ENCODE data around the gene CCDC59. TPM values are rescaled to one million over a fixed set of nuclear protein-coding genes. Genes with fewer than 3 reads are reported as not detected.

Gene CCDC59
- total RNA-seq, 1 experiment from 2014 or later, result 76.6 TPM

DNA sequence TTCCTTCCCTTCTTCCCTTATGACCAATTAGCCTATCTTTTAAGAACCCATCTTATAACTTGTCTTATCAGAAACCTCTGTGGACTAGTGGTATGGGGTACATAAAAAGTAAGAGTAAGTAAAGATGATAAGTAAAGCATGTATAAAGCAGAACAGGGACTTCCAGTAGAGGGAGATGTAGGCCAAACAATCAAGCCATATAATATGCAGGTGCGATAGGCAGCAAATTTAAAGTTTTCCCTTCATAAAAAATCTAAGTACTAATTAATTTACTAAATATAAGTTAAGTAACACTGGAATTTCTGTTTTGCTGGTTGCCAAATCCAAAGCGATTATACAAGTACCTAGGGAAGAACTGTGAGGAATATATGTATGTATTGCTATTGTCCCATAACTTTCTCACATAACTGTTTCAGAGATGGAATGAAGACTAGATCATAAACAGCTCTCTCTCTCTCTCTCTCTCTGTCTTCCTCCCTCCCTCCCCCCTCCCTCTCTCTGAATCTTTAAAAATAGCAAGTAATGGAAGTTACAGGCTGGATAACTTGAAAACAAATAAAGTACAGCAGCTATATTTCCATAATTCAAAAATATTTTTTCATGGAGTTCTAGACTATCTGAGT lies 25.9 kb upstream of the CCDC59 start:
- no peak for DNase-seq (ENCODE audit: low read depth, low spot score)
- TF ChIP-seq RAD21 (IDR thresholded peaks at IDR 0.05; ENCODE audit: low read depth), result peak; percentile 70
- TF ChIP-seq ZBTB33 (IDR thresholded peaks at IDR 0.05; ENCODE audit: extremely low read depth, insufficient replicate concordance, low read length), result no peak
- peak; percentile 32 to 60 (median 53); a peak in 5 of 6 replicates for TF ChIP-seq CTCF (IDR thresholded peaks at IDR 0.05 in 2 of 3, conservative IDR thresholded peaks at IDR 0.05 in 1 of 3; ENCODE audit: borderline replicate concordance in 1 of 3, insufficient read depth in 1 of 3, low read depth in 2 of 3, low read length in 2 of 3)

More for the DNA sequence above, 25.9 kb upstream of the CCDC59 start:
- Histone ChIP-seq H4K20me1 (ENCODE audit: insufficient read depth) (no peaks in the 10 kb centered on the region), H3K9me3 (ENCODE audit: control insufficient read depth in 1 of 2, insufficient read depth in 1 of 2, low read depth in 1 of 2, low read length in 2 of 2) (no peaks in the 10 kb centered on the region), H3K4me2 (ENCODE audit: low read length) (no peak overlapping the region), H2AFZ (ENCODE audit: low read depth, low read length, poor library complexity, severe bottlenecking) (no peak overlapping the region), H3K79me2 (ENCODE audit: insufficient read depth, low read length) (no peaks in the 10 kb centered on the region), H3K9ac (ENCODE audit: low read length) (no peak overlapping the region), H3K27me3 (ENCODE audit: insufficient read depth, low read length) (no peaks in the 10 kb centered on the region), H3K4me1 (ENCODE audit: control insufficient read depth in 1 of 2, insufficient read depth in 2 of 2, low read length in 2 of 2) (no peaks in the 10 kb centered on the region), H3K4me3 (replicated peaks in 1 of 2; ENCODE audit: low read depth in 1 of 2, low read length in 2 of 2) (no peak overlapping the region), H3K27ac (ENCODE audit: low read depth, low read length) (no peak overlapping the region), H3K9me2 (ENCODE audit: insufficient read depth) (no peaks in the 10 kb centered on the region), H3K36me3 (ENCODE audit: control insufficient read depth in 1 of 2, insufficient read depth in 2 of 2, low read length in 2 of 2) (no peaks in the 10 kb centered on the region)
- POLR2A ChIA-PET, result no interaction called here
- intact Hi-C loops (cut with micrococcal nuclease), result loop anchor here (2.0 to 5.0 kb wide), 3 partner anchors 143 to 303 kb away; partner anchors contain the start of gene TMTC2
- ATAC-seq, result peak; percentile 75
- CTCF ChIA-PET, result interaction anchor here (0.6 to 1.6 kb wide), 3 partner anchors 26 to 231 kb away, joined by 3 to 6 read pairs (median 3); partner anchors contain the start of genes CCDC59 and METTL25
- BruUV-seq (replicated peaks), result no TSS peak
- RAD21 ChIA-PET (ENCODE audit: low non-redundant PET in 1 of 2, low total read pairs in 2 of 2, uncharacterized antibody in 2 of 2, unreplicated experiment in 2 of 2), result no interaction called here
